ENCODE measurements around the gene UBE2G2. TPM values are rescaled to one million over a fixed set of nuclear protein-coding genes. Genes with fewer than 3 reads are reported as not detected.

UBE2G2 gene
- total RNA-seq: 78.2 TPM
- long read RNA-seq, full-length matches to known transcripts: 128 of 153 reads
- long read RNA-seq, partial matches to known transcripts: 6 of 153 reads
- long read RNA-seq, other reads (novel, unspliced or antisense): 19 of 153 reads

GRCh38 chr21:44801468-44802395 lies at the start of gene UBE2G2:
UBE2G2 (minus strand) TSS chr21:44801820; CDS start chr21:44801748, 72 bp downstream.
- peaks cover 37% of the 10 kb centered on the region for H3K36me3 ChIP-seq
- H3K4me1 ChIP-seq: peaks cover 54% of the 10 kb centered on the region
- intact Hi-C loops (cut with micrococcal nuclease): no loop called here
- TF ChIP-seq CTCF (IDR thresholded peaks at IDR 0.05; ENCODE audit: borderline replicate concordance): no peak
- DNase-seq: peak; percentile 82
- peak within 1 kb of the TSS; percentile 88 for H3K4me3 ChIP-seq
- H3K27ac ChIP-seq (replicated peaks): peak within 1 kb of the TSS; percentile 85
- H3K9me3 ChIP-seq (replicated peaks): no peaks in the 10 kb centered on the region
- H3K27me3 ChIP-seq (ENCODE audit: low read depth): no peaks in the 10 kb centered on the region

- no peaks in the 10 kb centered on the region for H3K9me3 ChIP-seq (replicated peaks)
- no peak for TF ChIP-seq CTCF (IDR thresholded peaks at IDR 0.05; ENCODE audit: borderline replicate concordance)
- H3K4me1 ChIP-seq: peaks cover 71% of the 10 kb centered on the region
- H3K27me3 ChIP-seq (ENCODE audit: low read depth): no peaks in the 10 kb centered on the region
- H3K36me3 ChIP-seq: peaks cover 59% of the 10 kb centered on the region
- intact Hi-C loops (cut with micrococcal nuclease): no loop called here
- DNase-seq: no peak
- H3K27ac ChIP-seq (replicated peaks): peak overlapping the region; percentile 38
- no peak overlapping the region for H3K4me3 ChIP-seq
Observed at GRCh38 chr21:44850905-44851657, 49.5 kb upstream of the UBE2G2 start.

GRCh38 chr21:44850208-44850800 lies 48.7 kb upstream of the UBE2G2 start:
- no peaks in the 10 kb centered on the region for H3K9me3 ChIP-seq (replicated peaks)
- TF ChIP-seq CTCF (IDR thresholded peaks at IDR 0.05; ENCODE audit: borderline replicate concordance): no peak
- no peak for DNase-seq
- no peak overlapping the region for H3K4me3 ChIP-seq
- no peaks in the 10 kb centered on the region for H3K27me3 ChIP-seq (ENCODE audit: low read depth)
- H3K27ac ChIP-seq (replicated peaks): no peak overlapping the region
- intact Hi-C loops (cut with micrococcal nuclease): no loop called here
- H3K36me3 ChIP-seq: peaks cover 51% of the 10 kb centered on the region
- peaks cover 71% of the 10 kb centered on the region for H3K4me1 ChIP-seq

GRCh38 chr21:44849616-44850130 lies 48.1 kb upstream of the UBE2G2 start:
- no peak for TF ChIP-seq CTCF (IDR thresholded peaks at IDR 0.05; ENCODE audit: borderline replicate concordance)
- peaks cover 44% of the 10 kb centered on the region for H3K36me3 ChIP-seq
- no peak overlapping the region for H3K4me3 ChIP-seq
- H3K4me1 ChIP-seq: peaks cover 69% of the 10 kb centered on the region
- intact Hi-C loops (cut with micrococcal nuclease): no loop called here
- DNase-seq: no peak
- H3K9me3 ChIP-seq (replicated peaks): no peaks in the 10 kb centered on the region
- H3K27me3 ChIP-seq (ENCODE audit: low read depth): no peaks in the 10 kb centered on the region
- H3K27ac ChIP-seq (replicated peaks): no peak overlapping the region

Measured in left ventricle myocardium inferior (tissue), 1 donor.